Breast epithelium (tissue), 3 donors: ENCODE measurements around the gene OSBPL9.
"Not testable (repeated sequence)": the region's sequence is repeated elsewhere in the genome, so short reads cannot be mapped to it uniquely, and the experiment has no call there.

Experiments
- CTCF ChIP-seq, 3 donors: fragments of 450-650 bp; IDR thresholded peaks; one replicate each; pipeline ENCODE4 v1.5.1; 2016 to 2017; ENCODE audit warnings: antibody characterized with exemption in 3 of 3, mild to moderate bottlenecking in 3 of 3, moderate library complexity in 3 of 3
- POLR2AphosphoS5 ChIP-seq, 3 donors: sonication (generic); formaldehyde crosslinking; IDR thresholded peaks; one replicate each; pipeline ENCODE4 v1.6.1; 2017; ENCODE audit warnings: antibody characterized with exemption in 3 of 3

- TF ChIP-seq CTCF, POLR2AphosphoS5 (IDR thresholded peaks at IDR 0.05): not testable (repeated sequence)
Measured at GRCh38 chr1:51733426-51733774, 116.5 kb downstream of the OSBPL9 start.
